OCI-LY3 (cell line): ENCODE results near the gene NRXN2.

ENCODE experiments used
- CTCF ChIP-seq: fragments of 200-600, 300-600 bp; sonication (generic); IDR thresholded peaks from 2 replicates; pipeline ENCODE4 v1.5.1; 2014; ENCODE audit warnings: antibody characterized with exemption, low read length, low read depth
- EZH2phosphoT487 ChIP-seq: fragments of 200-600 bp; shearing (Covaris generic); IDR thresholded peaks from 2 replicates; pipeline ENCODE4 v1.6.1; 2018; ENCODE audit warnings: antibody characterized with exemption, mixed run types, low read depth

GRCh38 chr11:64608046-64608445, 115.0 kb downstream of the NRXN2 start:
- TF ChIP-seq CTCF (no peak), EZH2phosphoT487 (no peak)
